Fibroblast of villous mesenchyme (primary cell): Measurements from ENCODE around the gene GPC6. TPM values are rescaled to one million over a fixed set of nuclear protein-coding genes. Genes with fewer than 3 reads are reported as not detected.

Source experiments
- DNase-seq: peaks from one replicate; pipeline ENCODE4 v3.0.0-alpha.2; 2010; ENCODE audit warnings: low read depth
- H3K4me3 ChIP-seq: 2 replicates; pipeline ENCODE4 v1.5.1; 2011; ENCODE audit warnings: low read depth, mild to moderate bottlenecking, low read length
- CTCF ChIP-seq: IDR thresholded peaks from 2 replicates; pipeline ENCODE4 v1.5.1; 2012; ENCODE audit warnings: low read depth, mild to moderate bottlenecking, low read length; ENCODE audit not compliant: insufficient read depth
- total RNA-seq: library from RNA; depleted of rRNA; stranded (reverse); fragments of >200 nt; gene quantifications from 2 replicates; pipeline ENCODE4 v1.2.3, GENCODE V29; 2012

The GPC6 gene
- total RNA-seq, 1 donor: 6.0 TPM

GRCh38 chr13:94123557-94123956 is 897.0 kb downstream of the GPC6 start:
- no peak for TF ChIP-seq CTCF
- DNase-seq: peak; percentile 76
- no peak overlapping the region for H3K4me3 ChIP-seq

- H3K4me3 ChIP-seq: no peak overlapping the region
- no peak for DNase-seq
- TF ChIP-seq CTCF: no peak
Observed at GRCh38 chr13:94128430-94128829, 901.8 kb downstream of the GPC6 start.

- no peak for TF ChIP-seq CTCF
- DNase-seq: no peak
- H3K4me3 ChIP-seq: no peak overlapping the region
Observed at GRCh38 chr13:94129490-94129894, 902.9 kb downstream of the GPC6 start.

- no peak for TF ChIP-seq CTCF
- H3K4me3 ChIP-seq: no peak overlapping the region
- no peak for DNase-seq
Observed at GRCh38 chr13:94138831-94139230, 912.2 kb downstream of the GPC6 start.

- TF ChIP-seq CTCF: no peak
- no peak overlapping the region for H3K4me3 ChIP-seq
- DNase-seq: no peak
Observed at GRCh38 chr13:94139393-94139995, 912.9 kb downstream of the GPC6 start.

- no peak overlapping the region for H3K4me3 ChIP-seq
- TF ChIP-seq CTCF: no peak
- DNase-seq: no peak
Observed at GRCh38 chr13:94140027-94140426, 913.4 kb downstream of the GPC6 start.

- no peak for DNase-seq
- no peak for TF ChIP-seq CTCF
- no peak overlapping the region for H3K4me3 ChIP-seq
Observed at GRCh38 chr13:94140511-94140910, 913.9 kb downstream of the GPC6 start.
